ENCODE measurements around the gene SORBS2.

DNA sequence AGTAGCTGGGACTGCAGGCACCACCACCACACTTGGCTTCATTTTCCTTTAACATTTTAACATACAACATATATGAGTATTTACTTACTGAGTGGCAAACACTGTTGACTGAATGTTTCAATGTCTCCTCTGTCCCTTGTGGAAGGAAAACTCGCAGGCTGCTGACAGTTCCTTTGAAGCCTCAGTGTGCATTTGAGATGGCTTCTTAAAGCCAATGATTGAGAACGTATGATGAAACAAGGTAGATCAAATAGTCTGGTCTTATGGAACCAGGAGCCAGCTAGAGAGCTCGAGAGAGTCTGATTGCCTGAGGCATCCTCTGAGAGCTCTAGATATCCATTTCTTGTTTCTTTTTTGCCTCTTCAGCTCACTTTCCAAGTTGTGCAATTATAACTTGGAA, 233.7 kb downstream of the SORBS2 start:
- TF ChIP-seq, protein P1, sequence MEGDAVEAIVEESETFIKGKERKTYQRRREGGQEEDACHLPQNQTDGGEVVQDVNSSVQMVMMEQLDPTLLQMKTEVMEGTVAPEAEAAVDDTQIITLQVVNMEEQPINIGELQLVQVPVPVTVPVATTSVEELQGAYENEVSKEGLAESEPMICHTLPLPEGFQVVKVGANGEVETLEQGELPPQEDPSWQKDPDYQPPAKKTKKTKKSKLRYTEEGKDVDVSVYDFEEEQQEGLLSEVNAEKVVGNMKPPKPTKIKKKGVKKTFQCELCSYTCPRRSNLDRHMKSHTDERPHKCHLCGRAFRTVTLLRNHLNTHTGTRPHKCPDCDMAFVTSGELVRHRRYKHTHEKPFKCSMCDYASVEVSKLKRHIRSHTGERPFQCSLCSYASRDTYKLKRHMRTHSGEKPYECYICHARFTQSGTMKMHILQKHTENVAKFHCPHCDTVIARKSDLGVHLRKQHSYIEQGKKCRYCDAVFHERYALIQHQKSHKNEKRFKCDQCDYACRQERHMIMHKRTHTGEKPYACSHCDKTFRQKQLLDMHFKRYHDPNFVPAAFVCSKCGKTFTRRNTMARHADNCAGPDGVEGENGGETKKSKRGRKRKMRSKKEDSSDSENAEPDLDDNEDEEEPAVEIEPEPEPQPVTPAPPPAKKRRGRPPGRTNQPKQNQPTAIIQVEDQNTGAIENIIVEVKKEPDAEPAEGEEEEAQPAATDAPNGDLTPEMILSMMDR (IDR thresholded peaks at IDR 0.05), result no peak
- no peak for TF ChIP-seq ZFX (IDR thresholded peaks at IDR 0.05; ENCODE audit: borderline replicate concordance)
